GM12873 (cell line): ENCODE results near the gene RTP2.

Experiments used
- TF ChIP-seq, protein P1 (sequence below): IDR thresholded peaks from 2 replicates; pipeline ENCODE4 v1.5.1; 2012; ENCODE audit warnings: low read depth, mild to moderate bottlenecking, moderate library complexity, low read length, control low read depth; ENCODE audit not compliant: insufficient read depth; ENCODE audit errors: missing control alignments

Gene RTP2

DNA sequence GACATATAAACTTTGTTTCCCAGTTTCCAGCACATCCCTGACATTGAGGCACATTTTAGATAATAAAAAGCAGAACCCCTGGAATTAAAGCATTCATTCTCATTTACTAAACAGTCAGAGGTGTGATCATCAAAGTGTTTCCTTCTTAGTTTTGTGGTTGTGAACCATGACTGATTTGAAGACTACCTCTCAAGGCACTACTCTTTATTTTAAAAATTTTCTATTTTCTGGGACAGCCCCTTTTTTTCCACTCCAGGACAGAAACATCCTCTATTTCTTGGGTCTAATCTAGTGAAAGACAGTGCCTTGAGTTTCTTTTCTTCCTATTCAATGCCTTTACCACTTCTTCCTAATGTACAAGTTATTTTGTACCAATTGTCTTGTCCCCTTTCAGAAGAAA lies 37.3 kb downstream of the RTP2 start:
- TF ChIP-seq, protein P1, sequence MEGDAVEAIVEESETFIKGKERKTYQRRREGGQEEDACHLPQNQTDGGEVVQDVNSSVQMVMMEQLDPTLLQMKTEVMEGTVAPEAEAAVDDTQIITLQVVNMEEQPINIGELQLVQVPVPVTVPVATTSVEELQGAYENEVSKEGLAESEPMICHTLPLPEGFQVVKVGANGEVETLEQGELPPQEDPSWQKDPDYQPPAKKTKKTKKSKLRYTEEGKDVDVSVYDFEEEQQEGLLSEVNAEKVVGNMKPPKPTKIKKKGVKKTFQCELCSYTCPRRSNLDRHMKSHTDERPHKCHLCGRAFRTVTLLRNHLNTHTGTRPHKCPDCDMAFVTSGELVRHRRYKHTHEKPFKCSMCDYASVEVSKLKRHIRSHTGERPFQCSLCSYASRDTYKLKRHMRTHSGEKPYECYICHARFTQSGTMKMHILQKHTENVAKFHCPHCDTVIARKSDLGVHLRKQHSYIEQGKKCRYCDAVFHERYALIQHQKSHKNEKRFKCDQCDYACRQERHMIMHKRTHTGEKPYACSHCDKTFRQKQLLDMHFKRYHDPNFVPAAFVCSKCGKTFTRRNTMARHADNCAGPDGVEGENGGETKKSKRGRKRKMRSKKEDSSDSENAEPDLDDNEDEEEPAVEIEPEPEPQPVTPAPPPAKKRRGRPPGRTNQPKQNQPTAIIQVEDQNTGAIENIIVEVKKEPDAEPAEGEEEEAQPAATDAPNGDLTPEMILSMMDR: no peak

DNA sequence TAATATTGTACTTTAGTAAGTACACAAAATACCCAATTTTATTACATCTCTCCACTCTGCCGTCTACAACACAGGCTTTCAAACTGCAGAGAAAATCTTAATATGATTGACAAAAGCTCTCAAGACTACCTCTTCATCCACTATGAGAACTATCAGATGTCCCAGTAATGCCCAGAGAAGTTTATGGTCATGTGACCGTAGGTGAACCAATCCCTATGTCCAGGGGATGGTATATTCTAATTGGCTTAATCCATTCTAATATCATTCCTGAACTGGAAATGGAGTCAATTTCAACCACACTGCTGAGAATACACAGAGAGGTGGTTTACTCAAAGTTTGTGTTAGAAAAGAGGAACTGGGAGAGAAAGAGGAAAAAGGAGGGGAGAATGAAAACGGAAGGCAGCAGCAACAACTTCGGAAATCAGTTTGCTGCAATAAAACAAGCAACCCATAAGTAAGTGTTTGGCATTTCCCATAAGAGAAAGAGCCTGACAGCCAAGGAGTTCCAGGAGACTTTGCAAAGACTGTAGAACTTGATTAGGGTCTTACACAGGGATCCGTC lies 39.4 kb downstream of the RTP2 start:
- TF ChIP-seq, protein P1: no peak

GRCh38 chr3:187661267-187661666 lies 41.1 kb downstream of the RTP2 start:
- TF ChIP-seq, protein P1: no peak

- TF ChIP-seq, protein P1: no peak
Measured at GRCh38 chr3:187651282-187651681, 51.1 kb downstream of the RTP2 start.
